K562 (cell line): ENCODE data around the gene SOCS4. TPM values are rescaled to one million over a fixed set of nuclear protein-coding genes. Genes with fewer than 3 reads are reported as not detected.

Source experiments
- GATAD2A ChIP-seq: fragments of 450-650 bp; IDR thresholded peaks from 2 replicates; pipeline ENCODE4 v1.6.1; 2017
- GATAD2B ChIP-seq: fragments of 450-650 bp; IDR thresholded peaks from 2 replicates; pipeline ENCODE4 v1.6.1; 2017; ENCODE audit warnings: mild to moderate bottlenecking, borderline replicate concordance
- KDM2B ChIP-seq: fragments of 250-450 bp; sonication (Bioruptor Pico); IDR thresholded peaks from 2 replicates; pipeline ENCODE4 v1.8.0; 2021; ENCODE audit warnings: mild to moderate bottlenecking, moderate library complexity
- LARP7 ChIP-seq: fragments of 450-650 bp; IDR thresholded peaks from 2 replicates; pipeline ENCODE4 v1.6.1; 2016
- NR2C1 ChIP-seq, 2 experiments: fragments of 450-650 bp; IDR thresholded peaks; 2 replicates each; pipeline ENCODE4 v1.6.1; 2017; ENCODE audit warnings: mild to moderate bottlenecking in 2 of 2, antibody characterized with exemption in 1 of 2, inconsistent platforms in 1 of 2, missing compliant biosample characterization in 1 of 2, missing genetic modification characterization in 1 of 2
- POLR2AphosphoS5 ChIP-seq: IDR thresholded peaks from 2 replicates; pipeline ENCODE4 v1.6.1; 2011; ENCODE audit warnings: mild to moderate bottlenecking, low read depth, low read length, moderate library complexity; ENCODE audit not compliant: control insufficient read depth, insufficient read depth
- PTBP1 ChIP-seq: fragments of 200-400 bp; formaldehyde crosslinking; IDR thresholded peaks from 2 replicates; pipeline ENCODE4 v1.6.1; 2017; ENCODE audit warnings: low read depth, low read length
- RBM22 ChIP-seq: fragments of 200-400 bp; formaldehyde crosslinking; IDR thresholded peaks from 2 replicates; pipeline ENCODE4 v1.6.1; 2018; ENCODE audit warnings: low read length, low read depth; ENCODE audit not compliant: poor library complexity, severe bottlenecking
- SPI1 ChIP-seq: IDR thresholded peaks from 2 replicates; pipeline ENCODE4 v1.6.1; 2011; ENCODE audit warnings: low read depth, low read length, control low read depth, borderline replicate concordance
- ZNF354B ChIP-seq: fragments of 250-450 bp; sonication (Bioruptor Pico); IDR thresholded peaks from 2 replicates; pipeline ENCODE4 v1.4.0; 2020
- ZNF57 ChIP-seq: fragments of 450-650 bp; formaldehyde crosslinking; IDR thresholded peaks from 2 replicates; pipeline ENCODE4 v1.4.0; 2020; ENCODE audit warnings: mild to moderate bottlenecking, moderate library complexity
- ZNF75A ChIP-seq: fragments of 450-650 bp; formaldehyde crosslinking; IDR thresholded peaks from 2 replicates; pipeline ENCODE4 v1.4.0; 2020; ENCODE audit warnings: mild to moderate bottlenecking
- polyA plus RNA-seq, 8 experiments: library from polyadenylated mRNA; depleted of rRNA in 4 of 8; stranded (reverse) in 5 of 8; unstranded in 3 of 8; fragments of >200 nt; fragmentation: Nextera tagmentation in 2 of 8; fragmentation: Illumina TruSeq in 1 of 8; extraction: Ambion mirVana in 2 of 8; extraction: Trizol in 1 of 8; gene quantifications; 2 replicates each; pipeline versions ENCODE4 v1.2.1 to v1.2.3, GENCODE V29; 2011 to 2014; ENCODE audit warnings: inconsistent platforms in 1 of 8, missing spikeins in 1 of 8
- total RNA-seq, 7 experiments: library from RNA; depleted of rRNA in 6 of 7; stranded (reverse); fragments of >200 nt in 6 of 7; fragmentation: Illumina TruSeq in 2 of 7; extraction: Trizol in 2 of 7; gene quantifications; 2 replicates each; pipeline versions ENCODE4 v1.2.1 to v1.2.3, GENCODE V29; 2011 to 2021; ENCODE audit warnings: low replicate concordance in 1 of 7
- TF ChIP-seq, protein P1 (sequence below): fragments of 450-650 bp; IDR thresholded peaks from 2 replicates; pipeline ENCODE4 v1.6.1; 2016; ENCODE audit warnings: mild to moderate bottlenecking, moderate library complexity
- TF ChIP-seq, protein P2 (sequence below): fragments of 450-650 bp; IDR thresholded peaks from 2 replicates; pipeline ENCODE4 v1.6.1; 2016; ENCODE audit warnings: borderline replicate concordance

The SOCS4 gene
- total and polyA plus RNA-seq, 9 of the 15 experiments (the other 6 are each of a cell fraction or from before 2014, with no cell fraction given), result 2.6 to 12.7 (median 9.7) TPM

DNA sequence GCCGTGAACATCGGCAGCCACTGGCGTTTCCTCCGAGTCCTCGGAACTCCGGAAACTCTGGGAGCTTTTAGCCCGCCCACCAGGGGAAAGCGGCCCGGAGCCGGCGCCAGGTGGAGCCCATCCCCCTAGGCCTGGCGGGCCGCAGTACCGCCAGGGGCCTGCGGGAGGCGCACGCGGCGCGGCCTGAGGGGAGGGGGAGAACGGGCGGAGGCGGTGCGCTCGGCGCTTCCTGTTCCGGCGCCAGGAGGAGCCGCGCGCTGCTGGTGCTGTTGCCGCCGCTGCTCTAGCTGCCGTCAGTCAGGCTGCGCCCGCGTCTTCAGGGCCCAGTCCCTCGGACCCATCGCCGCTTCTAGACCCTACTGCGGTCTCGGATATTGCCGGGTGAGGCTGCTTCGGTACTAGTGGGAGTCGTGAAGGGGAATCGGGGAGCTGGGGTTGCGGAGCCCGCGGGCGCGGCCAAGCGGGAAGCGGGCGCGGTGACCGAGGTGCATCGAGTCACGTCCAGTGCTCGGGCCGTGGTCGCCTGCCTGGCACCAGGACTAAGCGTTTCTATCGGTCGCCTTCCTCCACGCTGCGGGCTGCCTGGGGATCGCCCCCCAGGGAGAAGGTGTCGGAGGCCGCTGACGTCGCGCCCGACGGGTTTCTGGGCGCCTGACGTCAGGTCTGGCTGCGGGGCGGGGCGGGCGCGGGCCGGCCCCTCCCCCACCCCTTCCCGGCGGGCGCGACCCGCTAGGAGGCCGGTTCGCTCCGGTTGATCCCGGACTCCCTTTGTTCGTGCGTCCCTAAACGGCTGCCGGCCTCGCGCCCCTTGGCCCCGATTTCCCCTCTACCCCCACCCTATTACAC lies 24.6 kb downstream of the SOCS4 start, which contains the start of gene MAPK1IP1L (continued):
- TF ChIP-seq ZNF75A (CRISPR knock-in tag) (no peak), ZNF354B (CRISPR knock-in tag) (no peak), LARP7 (peak; percentile 22; the same call in 1 of the 2 replicates), GATAD2A (no peak), GATAD2B (peak; percentile 83; the same call in 1 of the 2 replicates), PTBP1 (no peak), POLR2AphosphoS5 (peak; percentile 89), KDM2B (CRISPR knock-in tag) (no peak), ZNF57 (CRISPR knock-in tag) (no peak), RBM22 (peak; percentile 58), NR2C1 (IDR thresholded peaks at IDR 0.05) (no peak), NR2C1 (tag; IDR thresholded peaks at IDR 0.05) (no peak), SPI1 (peak; percentile 36; the same call in 1 of the 2 replicates)
- TF ChIP-seq, protein P1, sequence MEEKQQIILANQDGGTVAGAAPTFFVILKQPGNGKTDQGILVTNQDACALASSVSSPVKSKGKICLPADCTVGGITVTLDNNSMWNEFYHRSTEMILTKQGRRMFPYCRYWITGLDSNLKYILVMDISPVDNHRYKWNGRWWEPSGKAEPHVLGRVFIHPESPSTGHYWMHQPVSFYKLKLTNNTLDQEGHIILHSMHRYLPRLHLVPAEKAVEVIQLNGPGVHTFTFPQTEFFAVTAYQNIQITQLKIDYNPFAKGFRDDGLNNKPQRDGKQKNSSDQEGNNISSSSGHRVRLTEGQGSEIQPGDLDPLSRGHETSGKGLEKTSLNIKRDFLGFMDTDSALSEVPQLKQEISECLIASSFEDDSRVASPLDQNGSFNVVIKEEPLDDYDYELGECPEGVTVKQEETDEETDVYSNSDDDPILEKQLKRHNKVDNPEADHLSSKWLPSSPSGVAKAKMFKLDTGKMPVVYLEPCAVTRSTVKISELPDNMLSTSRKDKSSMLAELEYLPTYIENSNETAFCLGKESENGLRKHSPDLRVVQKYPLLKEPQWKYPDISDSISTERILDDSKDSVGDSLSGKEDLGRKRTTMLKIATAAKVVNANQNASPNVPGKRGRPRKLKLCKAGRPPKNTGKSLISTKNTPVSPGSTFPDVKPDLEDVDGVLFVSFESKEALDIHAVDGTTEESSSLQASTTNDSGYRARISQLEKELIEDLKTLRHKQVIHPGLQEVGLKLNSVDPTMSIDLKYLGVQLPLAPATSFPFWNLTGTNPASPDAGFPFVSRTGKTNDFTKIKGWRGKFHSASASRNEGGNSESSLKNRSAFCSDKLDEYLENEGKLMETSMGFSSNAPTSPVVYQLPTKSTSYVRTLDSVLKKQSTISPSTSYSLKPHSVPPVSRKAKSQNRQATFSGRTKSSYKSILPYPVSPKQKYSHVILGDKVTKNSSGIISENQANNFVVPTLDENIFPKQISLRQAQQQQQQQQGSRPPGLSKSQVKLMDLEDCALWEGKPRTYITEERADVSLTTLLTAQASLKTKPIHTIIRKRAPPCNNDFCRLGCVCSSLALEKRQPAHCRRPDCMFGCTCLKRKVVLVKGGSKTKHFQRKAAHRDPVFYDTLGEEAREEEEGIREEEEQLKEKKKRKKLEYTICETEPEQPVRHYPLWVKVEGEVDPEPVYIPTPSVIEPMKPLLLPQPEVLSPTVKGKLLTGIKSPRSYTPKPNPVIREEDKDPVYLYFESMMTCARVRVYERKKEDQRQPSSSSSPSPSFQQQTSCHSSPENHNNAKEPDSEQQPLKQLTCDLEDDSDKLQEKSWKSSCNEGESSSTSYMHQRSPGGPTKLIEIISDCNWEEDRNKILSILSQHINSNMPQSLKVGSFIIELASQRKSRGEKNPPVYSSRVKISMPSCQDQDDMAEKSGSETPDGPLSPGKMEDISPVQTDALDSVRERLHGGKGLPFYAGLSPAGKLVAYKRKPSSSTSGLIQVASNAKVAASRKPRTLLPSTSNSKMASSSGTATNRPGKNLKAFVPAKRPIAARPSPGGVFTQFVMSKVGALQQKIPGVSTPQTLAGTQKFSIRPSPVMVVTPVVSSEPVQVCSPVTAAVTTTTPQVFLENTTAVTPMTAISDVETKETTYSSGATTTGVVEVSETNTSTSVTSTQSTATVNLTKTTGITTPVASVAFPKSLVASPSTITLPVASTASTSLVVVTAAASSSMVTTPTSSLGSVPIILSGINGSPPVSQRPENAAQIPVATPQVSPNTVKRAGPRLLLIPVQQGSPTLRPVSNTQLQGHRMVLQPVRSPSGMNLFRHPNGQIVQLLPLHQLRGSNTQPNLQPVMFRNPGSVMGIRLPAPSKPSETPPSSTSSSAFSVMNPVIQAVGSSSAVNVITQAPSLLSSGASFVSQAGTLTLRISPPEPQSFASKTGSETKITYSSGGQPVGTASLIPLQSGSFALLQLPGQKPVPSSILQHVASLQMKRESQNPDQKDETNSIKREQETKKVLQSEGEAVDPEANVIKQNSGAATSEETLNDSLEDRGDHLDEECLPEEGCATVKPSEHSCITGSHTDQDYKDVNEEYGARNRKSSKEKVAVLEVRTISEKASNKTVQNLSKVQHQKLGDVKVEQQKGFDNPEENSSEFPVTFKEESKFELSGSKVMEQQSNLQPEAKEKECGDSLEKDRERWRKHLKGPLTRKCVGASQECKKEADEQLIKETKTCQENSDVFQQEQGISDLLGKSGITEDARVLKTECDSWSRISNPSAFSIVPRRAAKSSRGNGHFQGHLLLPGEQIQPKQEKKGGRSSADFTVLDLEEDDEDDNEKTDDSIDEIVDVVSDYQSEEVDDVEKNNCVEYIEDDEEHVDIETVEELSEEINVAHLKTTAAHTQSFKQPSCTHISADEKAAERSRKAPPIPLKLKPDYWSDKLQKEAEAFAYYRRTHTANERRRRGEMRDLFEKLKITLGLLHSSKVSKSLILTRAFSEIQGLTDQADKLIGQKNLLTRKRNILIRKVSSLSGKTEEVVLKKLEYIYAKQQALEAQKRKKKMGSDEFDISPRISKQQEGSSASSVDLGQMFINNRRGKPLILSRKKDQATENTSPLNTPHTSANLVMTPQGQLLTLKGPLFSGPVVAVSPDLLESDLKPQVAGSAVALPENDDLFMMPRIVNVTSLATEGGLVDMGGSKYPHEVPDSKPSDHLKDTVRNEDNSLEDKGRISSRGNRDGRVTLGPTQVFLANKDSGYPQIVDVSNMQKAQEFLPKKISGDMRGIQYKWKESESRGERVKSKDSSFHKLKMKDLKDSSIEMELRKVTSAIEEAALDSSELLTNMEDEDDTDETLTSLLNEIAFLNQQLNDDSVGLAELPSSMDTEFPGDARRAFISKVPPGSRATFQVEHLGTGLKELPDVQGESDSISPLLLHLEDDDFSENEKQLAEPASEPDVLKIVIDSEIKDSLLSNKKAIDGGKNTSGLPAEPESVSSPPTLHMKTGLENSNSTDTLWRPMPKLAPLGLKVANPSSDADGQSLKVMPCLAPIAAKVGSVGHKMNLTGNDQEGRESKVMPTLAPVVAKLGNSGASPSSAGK, result no peak; the same call in 1 of the 2 replicates
- TF ChIP-seq, protein P2, sequence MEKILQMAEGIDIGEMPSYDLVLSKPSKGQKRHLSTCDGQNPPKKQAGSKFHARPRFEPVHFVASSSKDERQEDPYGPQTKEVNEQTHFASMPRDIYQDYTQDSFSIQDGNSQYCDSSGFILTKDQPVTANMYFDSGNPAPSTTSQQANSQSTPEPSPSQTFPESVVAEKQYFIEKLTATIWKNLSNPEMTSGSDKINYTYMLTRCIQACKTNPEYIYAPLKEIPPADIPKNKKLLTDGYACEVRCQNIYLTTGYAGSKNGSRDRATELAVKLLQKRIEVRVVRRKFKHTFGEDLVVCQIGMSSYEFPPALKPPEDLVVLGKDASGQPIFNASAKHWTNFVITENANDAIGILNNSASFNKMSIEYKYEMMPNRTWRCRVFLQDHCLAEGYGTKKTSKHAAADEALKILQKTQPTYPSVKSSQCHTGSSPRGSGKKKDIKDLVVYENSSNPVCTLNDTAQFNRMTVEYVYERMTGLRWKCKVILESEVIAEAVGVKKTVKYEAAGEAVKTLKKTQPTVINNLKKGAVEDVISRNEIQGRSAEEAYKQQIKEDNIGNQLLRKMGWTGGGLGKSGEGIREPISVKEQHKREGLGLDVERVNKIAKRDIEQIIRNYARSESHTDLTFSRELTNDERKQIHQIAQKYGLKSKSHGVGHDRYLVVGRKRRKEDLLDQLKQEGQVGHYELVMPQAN, result peak; percentile 67; the same call in 1 of the 2 replicates
